Memory B cell (primary cell): ENCODE results near the gene LRRC10.
A peak's percentile ranks its signal among the peaks of the same experiment; 100 is the strongest.

Source experiments
- ATAC-seq: fragments of 150-1000 bp; cut with Tn5 transposase; 2 replicates; pipeline ENCODE4 v1.10.0; 2021; ENCODE audit warnings: low read depth, mild to moderate bottlenecking, moderate library complexity
- DNase-seq, 2 donors: peaks; one replicate each; pipeline ENCODE4 v3.0.0; 2022; ENCODE audit warnings: low spot score in 2 of 2
- H3K27ac Mint-ChIP-seq: one replicate; pipeline ENCODE4 v1.8.0; 2022; ENCODE audit warnings: mild to moderate bottlenecking, moderate library complexity, mixed read lengths
- H3K27me3 Mint-ChIP-seq: one replicate; pipeline ENCODE4 v1.8.0; 2022; ENCODE audit warnings: mixed read lengths
- H3K36me3 Mint-ChIP-seq: one replicate; pipeline ENCODE4 v1.8.0; 2022; ENCODE audit warnings: mild to moderate bottlenecking, mixed read lengths
- H3K4me1 Mint-ChIP-seq: one replicate; pipeline ENCODE4 v1.8.0; 2022; ENCODE audit warnings: mixed read lengths
- H3K4me3 Mint-ChIP-seq: one replicate; pipeline ENCODE4 v1.8.0; 2022; ENCODE audit warnings: mild to moderate bottlenecking, moderate library complexity, mixed read lengths
- H3K9me3 Mint-ChIP-seq: one replicate; pipeline ENCODE4 v1.8.0; 2022; ENCODE audit warnings: mixed read lengths

LRRC10 gene

GRCh38 chr12:69602954-69603353 lies 7.8 kb downstream of the LRRC10 start:
- Mint-ChIP-seq H3K9me3 (peaks cover 2% of the 10 kb centered on the region), H3K27me3 (no peaks in the 10 kb centered on the region), H3K27ac (no peak overlapping the region), H3K4me1 (no peaks in the 10 kb centered on the region), H3K4me3 (no peak overlapping the region), H3K36me3 (peaks cover 32% of the 10 kb centered on the region)
- DNase-seq (no peak), ATAC-seq (no peak)

- no peak for DNase-seq
- H3K36me3 Mint-ChIP-seq: peaks cover 38% of the 10 kb centered on the region
- H3K27ac Mint-ChIP-seq: peak overlapping the region; percentile 28
Observed at GRCh38 chr12:69601962-69602685, 8.6 kb downstream of the LRRC10 start.

GRCh38 chr12:69600804-69601203 lies 9.9 kb downstream of the LRRC10 start:
- Mint-ChIP-seq H3K9me3 (peaks cover 2% of the 10 kb centered on the region), H3K4me3 (no peak overlapping the region), H3K27me3 (no peaks in the 10 kb centered on the region), H3K36me3 (peaks cover 44% of the 10 kb centered on the region), H3K27ac (no peak overlapping the region), H3K4me1 (no peaks in the 10 kb centered on the region)
- no peak for ATAC-seq
- no peak for DNase-seq

More at GRCh38 chr12:69601962-69602685, 8.6 kb downstream of the LRRC10 start:
- Mint-ChIP-seq H3K9me3 (peaks cover 2% of the 10 kb centered on the region), H3K4me1 (no peaks in the 10 kb centered on the region), H3K27me3 (no peaks in the 10 kb centered on the region), H3K4me3 (no peak overlapping the region)
- ATAC-seq: no peak

- Mint-ChIP-seq H3K4me1 (no peaks in the 10 kb centered on the region), H3K9me3 (no peaks in the 10 kb centered on the region), H3K36me3 (peaks cover 48% of the 10 kb centered on the region), H3K4me3 (no peak overlapping the region), H3K27ac (no peak overlapping the region), H3K27me3 (no peaks in the 10 kb centered on the region)
- ATAC-seq (no peak), DNase-seq (no peak)
Observed at GRCh38 chr12:69598174-69598753, 12.4 kb downstream of the LRRC10 start.

- no peak overlapping the region for H3K27ac Mint-ChIP-seq
- no peaks in the 10 kb centered on the region for H3K27me3 Mint-ChIP-seq
- ATAC-seq (no peak), DNase-seq (no peak)
- H3K4me1 Mint-ChIP-seq: peaks cover 2% of the 10 kb centered on the region
- H3K4me3 Mint-ChIP-seq: no peak overlapping the region
- no peaks in the 10 kb centered on the region for H3K9me3 Mint-ChIP-seq
- peaks cover 43% of the 10 kb centered on the region for H3K36me3 Mint-ChIP-seq
Observed at GRCh38 chr12:69595689-69596088, 15.0 kb downstream of the LRRC10 start.

DNA sequence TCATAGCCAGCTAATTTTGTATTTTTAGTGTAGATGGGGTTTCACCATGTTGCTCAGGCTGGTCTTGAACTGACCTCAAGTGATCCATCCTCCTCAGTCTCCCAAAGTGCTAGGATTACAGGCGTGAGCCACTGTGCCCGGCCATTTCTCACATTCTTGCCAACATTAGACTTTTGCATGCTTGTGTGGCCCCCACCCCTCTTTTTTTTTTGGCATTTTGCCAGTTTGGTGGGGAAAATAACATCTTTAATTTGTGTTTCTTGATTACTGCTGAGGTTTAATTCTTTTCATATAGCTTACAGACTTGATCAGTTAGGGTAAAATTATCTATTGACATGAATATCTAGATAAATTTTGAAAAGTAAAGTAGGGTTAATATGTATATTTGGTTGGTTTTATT lies 21.6 kb downstream of the LRRC10 start:
- no peak for ATAC-seq
- no peaks in the 10 kb centered on the region for H3K27me3 Mint-ChIP-seq
- peaks cover 7% of the 10 kb centered on the region for H3K4me1 Mint-ChIP-seq
- no peak overlapping the region for H3K27ac Mint-ChIP-seq
- H3K9me3 Mint-ChIP-seq: no peaks in the 10 kb centered on the region
- H3K36me3 Mint-ChIP-seq: peaks cover 27% of the 10 kb centered on the region
- DNase-seq: no peak
- no peak overlapping the region for H3K4me3 Mint-ChIP-seq

- Mint-ChIP-seq H3K36me3 (peaks cover 24% of the 10 kb centered on the region), H3K27ac (no peak overlapping the region), H3K4me3 (no peak overlapping the region), H3K9me3 (no peaks in the 10 kb centered on the region), H3K27me3 (no peaks in the 10 kb centered on the region), H3K4me1 (peaks cover 7% of the 10 kb centered on the region)
- no peak for DNase-seq
- no peak for ATAC-seq
Observed at GRCh38 chr12:69588527-69588926, 22.2 kb downstream of the LRRC10 start.

DNA sequence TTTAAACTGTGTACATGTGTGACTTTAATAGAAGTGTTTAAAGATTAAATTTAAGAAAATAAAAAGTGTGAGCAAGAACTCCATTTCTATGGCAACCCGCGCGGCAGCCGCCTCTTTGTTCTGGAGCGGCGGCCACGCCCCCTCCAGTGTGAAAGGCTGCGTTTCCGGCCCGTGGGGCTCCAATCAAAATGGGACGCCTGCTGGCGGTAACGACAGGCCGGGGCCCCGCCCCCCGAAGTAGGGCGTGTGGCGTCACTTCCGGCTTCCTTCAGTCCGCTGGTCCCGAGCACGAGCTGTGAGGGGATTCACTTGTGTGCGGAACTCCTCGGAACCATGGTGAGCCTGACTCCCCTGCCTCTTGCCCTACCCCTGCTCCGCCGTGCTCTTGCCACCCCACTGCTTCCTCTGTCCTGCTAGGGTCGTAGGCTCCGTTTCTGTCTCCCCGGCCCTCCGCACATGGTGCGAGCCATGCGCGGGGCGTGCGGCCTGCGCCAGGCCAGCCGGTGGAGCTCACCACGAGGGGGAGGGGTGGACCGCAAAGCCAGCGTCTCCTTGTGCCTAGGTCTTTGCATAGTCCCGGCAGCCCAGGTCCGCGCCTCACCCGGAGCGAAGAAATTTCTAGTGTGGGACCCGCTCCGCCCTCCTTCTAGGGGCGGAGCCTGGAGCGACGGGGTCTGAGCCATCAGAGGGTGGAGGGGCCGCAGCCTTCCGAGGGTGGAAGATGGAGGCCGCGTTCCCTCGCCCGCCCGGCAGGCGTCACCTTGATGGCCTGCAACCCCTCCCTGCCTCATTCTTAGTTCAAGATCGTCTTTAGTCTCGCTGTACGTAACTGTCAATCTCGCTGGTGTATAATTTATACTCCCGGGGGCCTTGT lies 25.3 kb downstream of the LRRC10 start, which contains the start of gene CCT2:
Gene CCT2 (plus strand): TSS at position 271 of the 874 bp plus-strand sequence. CDS start 63 bp downstream, at position 334.
- ATAC-seq (peak; percentile 92), DNase-seq (peak; percentile 91 to 93)
- Mint-ChIP-seq H3K27me3 (no peaks in the 10 kb centered on the region), H3K9me3 (no peaks in the 10 kb centered on the region), H3K27ac (peak within 1 kb of the TSS; percentile 99), H3K4me1 (peaks cover 5% of the 10 kb centered on the region), H3K4me3 (peak within 1 kb of the TSS; percentile 99), H3K36me3 (peaks cover 13% of the 10 kb centered on the region)

DNA sequence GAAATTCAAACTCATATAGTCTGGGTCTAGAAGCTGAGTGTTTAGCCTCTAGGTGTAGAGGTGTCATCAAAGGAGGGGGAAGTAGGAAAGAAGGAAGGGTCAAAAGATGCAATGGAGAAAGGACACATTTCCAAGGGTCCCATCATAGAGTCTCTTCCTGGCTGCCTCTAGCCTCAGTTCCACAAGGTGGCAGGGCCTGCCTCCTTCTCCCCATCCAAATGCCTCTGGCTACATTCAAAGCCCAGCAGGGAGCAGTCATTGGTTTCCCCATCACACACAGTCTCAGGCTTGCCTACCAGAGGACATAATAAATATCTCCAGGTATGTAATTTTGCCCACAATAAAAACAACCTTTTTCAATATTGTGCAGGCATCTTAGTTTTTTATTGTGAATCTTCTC lies 27.5 kb downstream of the LRRC10 start:
- H3K36me3 Mint-ChIP-seq: peaks cover 4% of the 10 kb centered on the region
- no peak for ATAC-seq
- H3K4me3 Mint-ChIP-seq: no peak overlapping the region
- H3K4me1 Mint-ChIP-seq: peaks cover 7% of the 10 kb centered on the region
- H3K27ac Mint-ChIP-seq: no peak overlapping the region
- DNase-seq: no peak
- no peaks in the 10 kb centered on the region for H3K27me3 Mint-ChIP-seq
- H3K9me3 Mint-ChIP-seq: no peaks in the 10 kb centered on the region

GRCh38 chr12:69580074-69580473 lies 30.6 kb downstream of the LRRC10 start:
- Mint-ChIP-seq H3K4me3 (no peak overlapping the region), H3K27ac (no peak overlapping the region), H3K9me3 (no peaks in the 10 kb centered on the region), H3K27me3 (no peaks in the 10 kb centered on the region), H3K4me1 (peaks cover 2% of the 10 kb centered on the region), H3K36me3 (peaks cover 4% of the 10 kb centered on the region)
- no peak for ATAC-seq
- DNase-seq: no peak

DNA sequence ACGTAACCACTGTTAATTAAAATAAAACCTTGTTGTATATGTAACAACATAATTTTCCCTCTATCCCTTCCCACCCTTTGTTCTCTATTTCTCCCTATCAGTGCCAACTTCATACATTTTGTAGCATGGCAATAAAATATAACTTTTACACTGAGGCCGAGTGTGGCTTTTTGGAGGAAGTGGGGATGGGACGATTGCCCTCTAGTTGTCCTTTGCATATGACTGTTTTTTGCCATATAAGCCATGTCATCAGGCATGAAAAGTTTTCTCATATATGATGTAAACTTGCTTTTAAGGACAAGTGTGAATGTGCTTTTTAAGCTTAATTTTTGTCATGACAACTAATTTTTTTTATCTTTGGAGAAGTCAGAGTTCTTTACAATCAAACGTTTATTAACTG lies 31.7 kb downstream of the LRRC10 start:
- H3K36me3 Mint-ChIP-seq: peaks cover 10% of the 10 kb centered on the region
- H3K27me3 Mint-ChIP-seq: no peaks in the 10 kb centered on the region
- H3K27ac Mint-ChIP-seq: no peak overlapping the region
- ATAC-seq: no peak
- no peaks in the 10 kb centered on the region for H3K9me3 Mint-ChIP-seq
- H3K4me1 Mint-ChIP-seq: peaks cover 2% of the 10 kb centered on the region
- no peak overlapping the region for H3K4me3 Mint-ChIP-seq
- DNase-seq: no peak

DNA sequence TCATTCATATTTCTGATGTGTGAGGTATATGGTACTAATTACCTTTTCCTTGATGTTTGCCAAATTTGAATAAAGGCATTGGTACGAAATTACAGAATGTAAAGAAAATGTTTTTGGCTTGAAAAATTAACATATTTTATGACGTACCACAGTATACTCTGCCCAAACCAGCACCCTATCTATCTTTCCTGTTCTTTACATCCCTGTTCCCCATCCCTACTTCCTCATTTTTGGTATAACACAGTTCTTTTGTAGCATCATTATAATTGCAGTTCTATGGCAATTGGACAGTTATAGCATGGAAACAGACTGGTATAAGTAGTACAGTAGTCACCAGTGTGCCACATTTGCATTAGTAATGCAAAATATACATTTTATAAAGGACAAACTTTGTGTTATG lies 32.4 kb downstream of the LRRC10 start:
- ATAC-seq (no peak), DNase-seq (no peak)
- no peaks in the 10 kb centered on the region for H3K9me3 Mint-ChIP-seq
- H3K27ac Mint-ChIP-seq: no peak overlapping the region
- H3K4me1 Mint-ChIP-seq: peaks cover 2% of the 10 kb centered on the region
- H3K27me3 Mint-ChIP-seq: no peaks in the 10 kb centered on the region
- H3K4me3 Mint-ChIP-seq: no peak overlapping the region
- peaks cover 12% of the 10 kb centered on the region for H3K36me3 Mint-ChIP-seq

DNA sequence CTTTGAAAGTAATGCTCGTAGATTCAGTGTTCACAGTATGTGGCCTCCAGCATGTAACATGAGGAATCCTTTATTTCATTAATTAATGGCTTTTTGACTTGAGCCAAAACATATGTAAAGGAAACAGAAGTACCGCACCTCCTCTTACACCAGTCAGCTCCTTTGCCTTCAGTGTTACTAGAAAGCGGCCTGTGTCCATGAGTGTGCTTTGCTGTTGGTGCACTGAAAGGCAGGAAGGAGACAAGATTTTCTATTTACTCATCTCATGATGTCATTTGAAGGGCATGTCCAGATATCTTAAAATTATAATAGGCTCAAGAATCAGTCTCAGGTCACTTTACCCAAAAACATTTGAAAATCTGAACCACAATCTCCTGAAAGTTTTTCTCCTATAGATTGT lies 35.4 kb downstream of the LRRC10 start:
- H3K9me3 Mint-ChIP-seq: no peaks in the 10 kb centered on the region
- DNase-seq: no peak
- H3K4me3 Mint-ChIP-seq: no peak overlapping the region
- H3K27ac Mint-ChIP-seq: no peak overlapping the region
- peaks cover 4% of the 10 kb centered on the region for H3K4me1 Mint-ChIP-seq
- ATAC-seq: no peak
- no peaks in the 10 kb centered on the region for H3K27me3 Mint-ChIP-seq
- peaks cover 20% of the 10 kb centered on the region for H3K36me3 Mint-ChIP-seq
